Uterus (tissue), 2 donors: ENCODE data around the gene MLPH.

Experiments
- POLR2A ChIP-seq, 2 donors: fragments of 450-650 bp; IDR thresholded peaks; one replicate each; pipeline ENCODE4 v1.6.1; 2016; ENCODE audit warnings: antibody characterized with exemption in 2 of 2, mild to moderate bottlenecking in 1 of 2, moderate library complexity in 1 of 2
- TF ChIP-seq, protein P1 (sequence below), 4 experiments: fragments of 200-600 bp in 2 of 4; fragments of 450-650 bp in 2 of 4; sonication (generic) in 2 of 4; IDR thresholded peaks; one replicate each; pipeline ENCODE4 v1.5.1; 2016 to 2019; ENCODE audit warnings: antibody characterized with exemption in 4 of 4, mild to moderate bottlenecking in 2 of 4, moderate library complexity in 1 of 4

DNA sequence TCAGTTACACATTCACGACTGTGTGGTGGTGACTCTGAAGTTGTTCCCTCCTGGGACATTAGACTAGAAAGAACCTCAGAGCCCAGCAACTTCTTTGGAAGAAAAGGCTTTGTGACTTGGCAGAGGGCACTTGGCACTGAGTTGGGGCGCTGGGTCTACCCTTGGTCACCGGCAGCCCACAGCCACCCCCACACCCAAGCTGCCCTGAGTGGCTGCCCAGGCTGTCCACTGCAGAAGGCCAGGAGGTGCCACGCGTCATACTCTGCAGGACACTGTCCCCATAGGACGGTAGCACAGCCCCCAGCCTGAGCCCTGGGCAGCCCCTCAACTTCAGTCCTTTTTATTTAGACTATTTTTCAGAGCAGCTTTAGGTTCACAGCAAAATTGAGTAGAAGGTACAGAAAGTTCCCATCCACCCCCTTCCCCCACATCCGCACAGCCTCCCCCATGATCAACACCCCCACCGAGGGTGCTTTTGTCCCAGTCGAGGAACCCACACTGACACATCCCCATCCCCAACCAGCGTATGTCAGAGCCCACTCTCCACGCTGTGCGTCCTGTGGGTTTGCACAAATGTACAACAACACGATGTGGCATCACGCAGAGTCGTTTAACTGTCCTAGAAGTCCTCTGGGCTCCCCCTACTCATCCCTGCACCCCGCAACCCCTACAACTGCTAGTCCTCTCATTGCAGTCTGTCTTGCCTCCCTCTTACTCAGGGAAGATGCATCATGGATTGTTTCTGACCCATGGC is 80.4 kb downstream of the MLPH start:
- TF ChIP-seq POLR2A (IDR thresholded peaks at IDR 0.05) = no peak
- TF ChIP-seq, protein P1, sequence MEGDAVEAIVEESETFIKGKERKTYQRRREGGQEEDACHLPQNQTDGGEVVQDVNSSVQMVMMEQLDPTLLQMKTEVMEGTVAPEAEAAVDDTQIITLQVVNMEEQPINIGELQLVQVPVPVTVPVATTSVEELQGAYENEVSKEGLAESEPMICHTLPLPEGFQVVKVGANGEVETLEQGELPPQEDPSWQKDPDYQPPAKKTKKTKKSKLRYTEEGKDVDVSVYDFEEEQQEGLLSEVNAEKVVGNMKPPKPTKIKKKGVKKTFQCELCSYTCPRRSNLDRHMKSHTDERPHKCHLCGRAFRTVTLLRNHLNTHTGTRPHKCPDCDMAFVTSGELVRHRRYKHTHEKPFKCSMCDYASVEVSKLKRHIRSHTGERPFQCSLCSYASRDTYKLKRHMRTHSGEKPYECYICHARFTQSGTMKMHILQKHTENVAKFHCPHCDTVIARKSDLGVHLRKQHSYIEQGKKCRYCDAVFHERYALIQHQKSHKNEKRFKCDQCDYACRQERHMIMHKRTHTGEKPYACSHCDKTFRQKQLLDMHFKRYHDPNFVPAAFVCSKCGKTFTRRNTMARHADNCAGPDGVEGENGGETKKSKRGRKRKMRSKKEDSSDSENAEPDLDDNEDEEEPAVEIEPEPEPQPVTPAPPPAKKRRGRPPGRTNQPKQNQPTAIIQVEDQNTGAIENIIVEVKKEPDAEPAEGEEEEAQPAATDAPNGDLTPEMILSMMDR (IDR thresholded peaks at IDR 0.05) = no peak
